HG02759 (cell line): ENCODE data around the gene PLA2G7.
"Not testable (repeated sequence)": the region's sequence is repeated elsewhere in the genome, so short reads cannot be mapped to it uniquely, and the experiment has no call there.

ENCODE experiments used
- ATAC-seq: cut with Tn5 transposase; IDR thresholded peaks from one replicate; pipeline ENCODE4 v1.9.1; 2021; ENCODE audit warnings: mild to moderate bottlenecking, moderate library complexity; ENCODE audit not compliant: unreplicated experiment

The PLA2G7 gene

DNA sequence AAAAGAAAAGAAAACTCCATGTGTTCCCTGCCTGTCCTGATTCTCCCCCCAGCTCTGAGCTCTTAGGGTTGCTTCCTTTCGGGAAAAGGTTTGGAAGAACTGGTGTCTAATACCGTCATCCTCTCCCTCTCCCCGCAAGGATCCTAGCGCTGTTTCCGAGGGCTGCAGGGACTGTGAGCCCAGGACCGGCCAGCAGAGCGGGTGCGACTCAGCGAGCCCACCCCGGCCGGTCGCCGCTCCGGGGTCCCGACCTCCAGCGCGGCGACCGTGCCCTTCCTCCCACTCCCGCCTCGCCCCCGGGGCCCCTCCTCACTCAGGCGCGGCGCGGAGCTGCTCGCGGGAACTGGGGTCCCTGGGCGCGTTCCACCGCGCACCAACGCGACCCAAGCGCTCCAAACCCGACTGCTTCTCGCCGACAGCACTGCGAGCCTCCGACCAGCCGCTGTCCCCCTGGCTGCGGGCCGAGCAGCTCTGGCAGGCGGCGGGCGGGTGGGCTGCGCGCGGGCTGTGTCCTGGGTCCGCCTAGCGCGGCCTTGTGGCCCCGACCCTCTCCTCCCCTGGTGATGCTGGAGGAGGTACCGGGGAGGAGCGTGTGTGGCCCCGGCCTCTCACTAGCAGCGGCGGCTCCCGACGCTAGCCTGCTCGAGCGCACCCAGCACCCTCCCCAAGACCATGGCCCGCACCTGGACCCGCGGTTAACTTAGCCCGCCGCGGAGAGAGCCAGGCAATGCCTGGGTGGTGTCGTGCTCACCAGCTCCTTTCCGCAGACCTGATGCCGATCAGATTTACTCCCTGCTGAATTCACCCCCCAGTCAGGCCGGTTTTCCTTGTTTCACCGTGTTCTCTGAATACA, at the start of gene PLA2G7:
Gene PLA2G7 (minus strand): TSS at position 509 of the 853 bp plus-strand sequence. CDS start 12,484 bp downstream, outside the sequence.
- ATAC-seq: no peak

DNA sequence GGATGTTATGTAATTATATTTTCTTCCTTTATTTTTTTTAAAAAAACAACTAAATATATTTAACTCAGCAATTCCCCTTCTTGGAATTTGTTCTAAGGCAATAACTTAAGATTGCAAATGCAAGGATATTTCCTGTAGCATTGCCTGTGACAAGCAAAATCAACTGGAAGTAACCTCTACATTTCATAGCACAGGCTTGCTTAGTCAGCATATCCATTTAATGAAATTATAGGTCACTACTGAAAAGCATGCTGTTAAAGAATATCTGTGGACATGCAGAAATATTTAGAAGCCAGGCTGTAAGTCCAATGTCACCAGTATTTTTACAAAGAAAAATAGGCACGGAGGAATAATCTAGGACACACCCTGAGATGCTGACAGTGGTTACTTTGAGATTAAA, 49.4 kb upstream of the PLA2G7 start:
- no peak for ATAC-seq

DNA sequence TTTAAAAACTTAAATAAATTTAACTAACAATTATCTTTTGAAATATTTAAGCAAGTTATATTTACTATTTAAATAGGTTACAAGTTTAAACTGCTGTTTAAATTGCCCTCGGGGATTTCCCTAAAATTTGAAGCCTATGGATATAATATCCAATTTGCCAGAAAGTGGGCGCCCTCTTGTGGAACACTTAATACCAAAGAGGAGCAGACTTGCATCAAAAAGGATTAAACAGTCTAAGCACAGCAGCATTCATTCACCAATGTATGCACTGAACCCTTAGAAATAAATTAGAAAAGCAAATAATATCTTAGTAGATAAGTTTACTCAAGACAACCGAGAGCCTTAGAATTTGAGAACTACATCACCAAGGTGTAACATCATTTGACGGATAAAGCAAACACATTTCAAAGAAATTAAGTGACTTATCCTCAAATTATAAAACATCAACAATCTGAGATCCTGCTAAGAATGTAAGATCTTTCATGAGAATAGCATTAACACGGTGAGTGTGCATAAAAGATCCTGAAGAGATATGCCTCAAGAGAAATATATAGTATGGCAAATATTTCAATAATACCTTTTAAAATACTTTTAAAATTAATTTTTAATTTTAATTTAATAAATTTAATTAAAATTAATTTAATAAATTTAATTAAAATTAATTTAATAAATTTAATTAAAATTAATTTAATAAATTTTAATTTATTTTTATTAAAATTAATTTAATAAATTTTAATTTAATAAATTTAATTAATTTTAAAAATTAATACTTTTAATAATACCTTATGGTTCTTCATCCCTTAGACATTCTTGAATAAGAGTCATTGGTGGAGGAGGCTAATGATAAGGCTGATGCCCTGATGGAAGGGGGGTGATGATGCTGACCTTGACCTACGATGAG, 46.6 kb upstream of the PLA2G7 start:
- no peak for ATAC-seq

DNA sequence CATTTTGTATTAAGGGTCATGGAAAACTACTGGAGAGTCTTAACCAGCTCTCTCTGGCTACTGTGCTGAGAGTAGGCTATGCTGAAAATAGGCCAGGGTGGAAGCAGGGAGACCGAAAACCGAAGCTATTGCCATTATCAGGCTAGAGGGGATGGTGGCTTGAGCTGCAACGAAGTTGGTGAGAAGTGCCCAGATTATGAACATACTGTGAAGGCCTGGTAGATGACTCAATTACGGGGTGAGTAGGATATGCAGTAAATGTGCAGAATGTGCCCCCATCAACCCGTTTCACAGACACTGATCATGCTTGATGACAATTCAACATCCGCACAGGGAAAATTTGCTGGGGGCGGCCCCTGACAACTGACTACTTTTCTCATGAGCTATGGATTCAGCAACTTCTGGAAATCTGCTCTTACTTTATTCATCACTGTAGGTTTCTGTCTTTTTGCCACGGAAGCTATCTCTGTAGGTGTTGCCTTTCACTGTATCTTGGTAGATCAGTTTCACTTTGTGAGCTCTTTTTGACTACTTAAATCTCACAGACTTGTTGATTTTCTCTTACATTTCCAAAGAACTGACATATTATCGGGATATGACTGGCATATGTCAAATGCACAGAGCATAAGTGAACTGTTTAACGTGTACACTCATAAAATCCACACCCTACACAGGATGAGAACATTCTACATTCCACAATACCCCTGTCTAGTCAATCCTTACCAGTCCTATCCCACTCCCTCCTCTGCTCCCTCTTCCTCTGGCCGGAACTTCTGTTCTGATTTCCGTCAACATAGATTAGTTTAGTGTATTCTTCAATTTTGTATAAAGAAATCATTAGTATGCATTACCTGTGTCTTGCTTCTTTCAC, 42.5 kb upstream of the PLA2G7 start:
- ATAC-seq: no peak

DNA sequence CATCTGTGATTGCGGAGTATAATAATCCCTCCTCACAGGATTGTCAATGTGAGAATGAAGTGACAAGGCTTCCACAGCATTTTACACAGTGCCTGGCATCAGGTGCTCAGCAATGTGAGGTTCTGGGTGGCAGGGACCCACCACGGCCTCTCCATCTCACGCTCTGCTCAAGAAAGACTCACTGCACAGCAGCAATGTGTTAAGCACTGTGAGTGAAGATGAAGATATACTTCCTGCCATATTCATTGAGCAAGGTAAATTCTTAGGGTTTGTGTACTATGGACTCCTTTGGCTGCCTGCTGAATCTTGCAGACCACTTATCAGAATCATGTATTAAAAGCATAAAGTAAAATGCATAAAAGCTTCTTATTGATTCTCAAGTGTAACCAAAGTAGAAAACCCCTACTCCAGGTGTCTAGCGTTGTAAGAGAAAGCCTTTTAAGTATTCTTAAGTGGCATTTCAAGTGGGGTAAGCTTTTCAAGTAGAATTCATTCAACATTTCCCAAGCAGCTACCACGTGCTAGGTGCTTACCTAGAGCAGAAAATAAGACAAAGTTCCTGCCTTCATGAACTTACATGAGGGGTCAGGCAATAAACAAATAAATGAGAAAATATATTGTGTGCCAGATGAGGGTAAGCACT, 41.0 kb upstream of the PLA2G7 start:
- no peak for ATAC-seq

DNA sequence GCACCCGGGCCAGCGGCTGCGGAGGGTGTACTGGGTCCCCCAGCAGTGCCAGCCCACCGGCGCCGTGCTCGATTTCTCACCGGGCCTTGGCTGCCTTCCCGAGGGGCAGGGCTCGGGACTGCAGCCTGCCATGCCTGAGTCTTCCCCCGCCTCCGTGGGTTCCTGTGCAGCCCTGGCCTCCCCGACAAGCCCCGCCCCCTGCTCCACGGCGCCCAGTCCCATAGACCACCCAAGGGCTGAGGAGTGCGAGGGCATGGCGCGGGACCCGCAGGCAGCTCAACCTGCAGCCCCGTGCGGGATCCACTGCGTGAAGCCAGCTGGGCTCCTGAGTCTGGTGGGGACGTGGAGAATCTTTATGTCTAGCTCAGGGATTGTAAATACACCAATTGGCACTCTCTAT, 39.6 kb upstream of the PLA2G7 start:
- ATAC-seq: not testable (repeated sequence)

DNA sequence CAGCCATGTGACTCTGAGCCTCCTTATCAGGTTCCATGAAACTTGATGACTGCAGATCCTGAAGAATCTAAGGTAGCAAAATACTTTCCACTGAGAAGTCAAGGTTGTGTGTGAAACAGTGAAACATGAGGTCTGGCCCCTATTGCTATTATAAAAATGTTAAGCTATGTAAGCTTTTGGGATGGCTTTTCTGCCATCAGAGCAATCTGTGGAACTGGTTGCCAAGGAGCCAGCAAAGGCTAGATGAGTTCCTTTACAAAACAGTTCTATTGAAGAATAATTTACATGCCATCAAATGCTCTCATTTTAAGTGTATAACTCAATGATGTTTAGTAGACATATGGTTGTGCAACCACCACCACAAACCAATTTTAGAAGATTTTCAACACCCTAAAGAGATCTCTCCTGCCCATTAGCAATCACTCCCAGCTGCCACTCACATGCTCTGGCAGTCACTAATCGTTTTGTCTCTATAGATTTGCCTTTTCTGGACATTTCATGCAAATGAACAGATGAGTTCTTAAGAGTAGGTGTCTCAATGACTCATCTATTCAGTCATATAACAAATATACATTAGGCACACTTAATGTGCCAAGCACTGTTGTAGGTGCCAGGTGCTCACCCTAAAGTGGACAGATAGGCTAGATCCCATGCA, 38.2 kb upstream of the PLA2G7 start:
- peak; percentile 16 for ATAC-seq

DNA sequence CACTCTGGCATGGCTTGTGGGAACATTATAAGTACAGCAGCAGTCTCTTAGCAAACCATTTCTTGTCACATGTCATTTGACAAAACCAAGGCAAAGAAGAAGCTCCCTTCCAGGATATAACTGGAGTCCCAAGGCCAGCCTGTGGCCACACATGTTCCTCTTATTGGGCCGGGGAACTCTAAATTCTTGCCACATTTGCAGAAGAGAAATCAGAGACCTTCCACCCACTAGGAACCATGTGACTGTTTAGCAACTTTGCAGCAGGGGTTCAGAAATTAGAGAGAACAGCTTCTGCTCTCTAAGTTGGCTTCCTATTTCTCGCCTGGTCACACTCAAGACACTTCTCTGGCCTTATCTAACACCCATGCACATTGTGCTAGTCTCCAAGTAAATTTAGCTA, 37.6 kb upstream of the PLA2G7 start:
- peak; percentile 70 for ATAC-seq

DNA sequence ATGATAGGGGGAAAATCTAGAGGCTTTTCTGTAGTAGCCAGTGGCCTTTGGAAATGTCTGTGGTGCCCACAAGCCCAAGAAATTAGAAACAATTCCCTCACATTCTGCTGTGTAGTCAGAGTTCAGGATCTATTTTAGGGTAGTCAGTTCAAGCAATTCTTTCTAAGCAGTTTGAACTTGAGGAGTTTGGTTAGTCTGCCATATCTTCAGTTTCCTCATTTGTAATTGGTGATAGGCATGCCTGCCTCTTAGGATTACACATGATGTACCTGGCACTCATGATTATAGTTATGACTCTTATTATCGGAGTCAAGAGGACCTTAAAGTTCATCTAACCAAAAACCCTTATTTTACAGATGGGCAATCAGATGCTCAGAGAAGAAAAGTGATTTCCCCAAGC, 36.8 kb upstream of the PLA2G7 start:
- no peak for ATAC-seq

DNA sequence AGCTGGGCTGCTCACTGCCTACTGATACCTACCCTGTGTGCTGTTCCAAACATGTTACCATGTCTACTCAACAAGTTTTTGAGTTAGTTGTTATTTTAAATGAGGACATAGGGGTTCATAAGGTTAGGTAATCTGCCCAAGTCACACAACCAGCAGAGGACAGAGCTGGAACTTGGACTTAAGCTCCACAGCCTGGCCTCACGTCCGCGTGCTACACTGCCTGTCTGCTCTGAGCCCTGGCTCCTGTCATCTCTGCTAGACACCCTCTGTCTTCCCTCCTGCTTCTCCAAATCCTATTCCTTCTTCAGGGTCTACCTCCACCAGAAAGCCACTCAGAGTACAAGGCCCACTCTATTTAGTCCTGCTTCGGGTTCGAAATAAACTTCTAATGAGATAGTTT, 29.8 kb upstream of the PLA2G7 start:
- ATAC-seq: no peak

DNA sequence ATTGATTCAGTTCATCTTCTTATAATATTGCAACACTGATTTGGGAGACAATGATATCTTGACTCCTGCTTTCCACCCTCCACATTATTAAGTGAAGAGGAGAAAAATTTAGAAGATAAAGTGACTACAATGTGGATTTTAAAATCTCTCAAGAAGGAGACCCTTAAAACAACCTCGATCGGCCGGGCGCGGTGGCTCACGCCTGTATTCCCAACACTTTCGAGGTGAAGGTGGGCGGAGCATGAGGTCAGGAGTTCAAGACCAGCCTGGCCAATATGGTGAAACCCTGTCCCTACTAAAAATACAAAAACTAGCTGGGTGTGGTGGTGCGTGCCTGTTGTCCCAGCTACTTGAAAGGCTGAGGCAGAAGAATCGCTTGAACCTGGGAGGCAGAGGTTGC, 29.1 kb upstream of the PLA2G7 start:
- not testable (repeated sequence) for ATAC-seq

DNA sequence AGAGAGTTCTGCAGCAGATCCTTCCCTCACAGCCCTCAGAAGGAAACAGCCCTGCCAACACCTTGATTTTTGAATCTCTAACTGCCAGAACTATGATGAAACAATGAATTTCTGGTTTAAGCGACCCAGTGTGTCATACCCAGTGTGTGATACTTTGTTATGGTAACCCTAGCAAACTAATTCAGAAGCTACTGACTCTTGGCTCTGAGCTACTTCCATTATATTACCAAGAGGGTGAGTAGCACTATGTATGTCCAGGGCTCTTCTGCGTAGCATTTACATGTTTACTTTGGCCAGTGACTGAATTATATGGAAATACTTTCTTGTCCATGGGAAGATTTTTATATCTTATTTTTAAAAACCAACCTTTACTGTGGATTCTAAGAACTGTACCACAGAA, 28.3 kb upstream of the PLA2G7 start:
- no peak for ATAC-seq

DNA sequence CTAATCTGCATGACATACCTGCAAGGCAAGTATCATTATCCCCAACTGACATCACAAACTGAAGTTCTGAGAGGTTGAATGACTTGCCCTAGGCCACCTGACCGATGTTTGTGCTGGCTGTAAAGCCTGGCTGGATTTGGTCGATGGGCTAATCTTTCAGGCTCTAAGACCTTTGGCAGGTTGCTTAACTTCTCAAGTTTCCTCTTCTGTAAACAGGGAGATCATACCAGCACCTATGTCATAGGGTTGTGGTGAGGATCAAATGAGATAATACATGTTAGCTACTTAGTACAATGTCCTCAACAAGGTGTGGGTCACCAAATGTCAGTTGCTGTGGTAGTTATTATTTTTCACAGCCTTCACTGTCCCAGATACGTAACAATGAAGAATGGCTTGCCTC, 25.8 kb upstream of the PLA2G7 start:
- no peak for ATAC-seq

DNA sequence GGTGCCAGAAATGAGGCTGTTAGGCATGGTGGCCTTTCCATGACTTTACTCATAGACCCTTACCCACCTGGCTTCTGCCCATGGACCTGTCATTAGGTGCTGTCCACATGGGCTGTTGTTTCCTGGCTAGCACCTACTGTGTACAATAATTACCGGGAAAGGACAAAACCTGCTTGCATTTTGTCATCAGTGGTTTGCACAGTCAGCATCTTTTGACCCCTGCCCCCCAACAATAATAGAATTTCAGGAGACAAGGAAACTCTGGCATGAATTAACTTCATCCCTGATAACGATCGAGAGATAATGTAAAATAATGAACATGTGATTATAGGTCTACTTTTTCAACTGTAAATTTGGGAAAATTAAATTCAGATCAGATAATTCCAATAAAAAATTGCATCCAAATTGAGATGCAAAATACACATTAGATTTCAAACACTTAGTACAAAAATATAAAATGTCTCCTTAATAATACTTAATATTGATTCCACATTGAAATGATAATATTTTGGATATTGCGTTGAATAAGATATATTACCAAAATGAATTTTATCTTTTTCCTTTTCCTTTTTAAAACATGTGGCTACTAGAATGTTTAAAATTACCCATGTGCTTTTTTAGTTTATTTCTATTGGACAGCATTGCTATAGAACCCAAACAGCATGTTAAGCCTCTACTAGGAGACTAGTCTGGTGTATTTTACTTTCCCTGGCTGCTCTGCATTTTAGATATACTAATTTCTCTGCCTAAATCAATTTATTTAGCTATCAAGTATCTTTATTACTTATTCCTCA, 24.0 kb upstream of the PLA2G7 start:
- no peak for ATAC-seq

DNA sequence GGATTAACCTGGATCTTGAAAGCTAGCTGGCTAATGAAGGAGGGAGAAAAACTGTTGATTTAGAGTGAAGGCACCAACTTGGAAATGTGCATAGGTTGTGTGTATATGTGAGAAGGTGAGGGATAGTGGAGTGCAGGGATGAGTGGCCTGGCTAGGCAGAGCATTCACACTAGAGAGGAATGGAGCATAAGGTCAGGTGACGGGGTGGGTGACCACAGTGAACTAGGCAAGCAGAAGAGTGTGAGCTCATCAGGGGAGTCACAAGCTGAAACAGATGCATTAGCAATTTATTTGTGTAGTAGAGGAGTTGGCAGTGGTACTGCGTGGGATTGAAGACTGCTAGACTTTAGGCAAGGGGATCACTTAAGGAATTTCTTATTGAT, 22.0 kb upstream of the PLA2G7 start:
- no peak for ATAC-seq

DNA sequence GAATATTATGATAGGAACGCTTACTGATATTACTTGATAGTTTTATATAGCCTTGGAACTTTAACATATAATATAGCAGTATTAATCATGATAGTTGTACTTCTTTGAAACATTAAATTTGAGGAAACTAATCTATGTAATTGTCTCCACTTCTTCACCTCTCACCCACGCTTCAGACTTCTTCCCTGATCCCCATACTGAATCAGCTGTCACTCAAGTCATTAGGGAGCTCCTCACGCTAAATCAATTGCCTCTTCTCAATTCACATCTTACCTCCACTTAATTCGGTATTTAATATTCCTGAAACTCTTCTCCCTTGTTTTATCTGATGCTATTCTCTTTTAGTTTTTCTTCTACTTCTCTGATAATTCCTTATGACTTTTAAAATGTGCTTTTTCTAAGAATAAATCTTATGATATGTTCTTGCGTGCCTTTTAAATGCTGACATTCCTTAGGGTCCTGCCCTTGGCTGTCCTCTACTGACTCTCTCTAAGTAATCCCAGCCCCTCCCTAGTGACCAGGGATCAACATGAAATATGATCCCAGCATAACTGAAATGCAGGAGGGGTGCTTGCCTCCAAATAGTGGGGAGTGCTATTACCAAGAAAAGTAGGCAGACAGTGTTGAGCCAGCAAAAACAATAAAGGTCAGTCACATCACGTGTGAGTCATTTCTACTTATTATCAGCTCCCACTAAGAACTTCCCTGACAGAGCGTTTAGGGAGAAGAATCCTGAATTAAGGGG, 21.5 kb upstream of the PLA2G7 start:
- no peak for ATAC-seq

DNA sequence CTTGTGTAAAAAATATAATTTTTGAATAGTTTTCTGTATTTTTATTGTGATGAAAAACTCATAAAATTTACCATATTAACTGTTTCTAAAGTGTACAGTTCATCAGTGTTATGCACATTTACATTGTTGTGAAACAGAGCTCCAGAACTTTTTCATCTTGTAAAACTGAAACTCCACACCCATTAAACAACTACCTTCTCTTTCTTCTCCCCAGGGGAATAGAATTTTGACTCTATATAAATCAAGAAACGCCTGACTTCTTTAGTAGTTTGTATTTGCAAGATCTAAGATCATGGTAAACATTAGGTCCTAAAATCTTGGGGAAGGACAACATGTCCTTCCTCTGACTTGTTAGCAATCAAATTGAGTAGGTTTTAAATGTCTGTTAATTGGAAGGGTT, 20.7 kb upstream of the PLA2G7 start:
- ATAC-seq: no peak

DNA sequence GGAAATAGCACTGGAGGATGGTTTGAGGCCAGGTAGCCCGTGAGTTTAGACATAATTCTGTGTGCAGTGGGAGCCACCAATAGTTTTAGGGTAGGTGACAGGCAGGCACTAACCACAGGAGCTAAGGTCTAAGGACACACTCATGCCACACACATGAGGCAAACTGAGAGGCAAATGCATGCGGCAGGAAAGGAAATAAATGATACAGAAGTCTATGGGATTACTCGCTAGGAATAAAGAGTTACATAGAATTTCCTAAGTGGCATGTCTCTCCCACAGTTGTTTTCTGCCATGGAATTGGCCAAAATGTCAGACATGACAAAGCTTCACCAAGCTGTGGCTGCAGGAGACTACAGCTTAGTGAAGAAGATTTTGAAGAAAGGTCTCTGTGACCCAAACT, 16.5 kb upstream of the PLA2G7 start:
- no peak for ATAC-seq

DNA sequence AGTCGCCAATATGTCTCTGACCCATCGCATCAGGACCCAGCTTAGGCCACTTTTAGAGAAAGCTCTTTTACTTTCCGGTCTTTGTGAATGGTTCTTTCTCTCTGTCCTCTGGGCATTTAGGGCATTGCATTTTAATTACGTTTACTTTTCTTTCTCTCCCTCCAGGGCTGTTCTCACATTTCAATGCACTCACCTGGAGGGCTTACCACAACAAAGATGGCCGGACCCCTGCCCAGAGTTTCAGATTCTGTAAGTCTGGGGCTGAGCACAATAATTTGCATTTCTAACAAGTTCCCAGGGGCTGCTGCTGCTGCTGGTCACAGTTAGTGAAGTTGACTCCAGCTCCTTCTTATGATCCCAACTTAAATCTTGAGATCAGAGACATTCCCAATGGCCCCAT, 14.6 kb upstream of the PLA2G7 start:
- ATAC-seq: no peak
